GM18951 (cell line): ENCODE measurements around the gene NKD1.

Source experiments
- POLR2A ChIP-seq: IDR thresholded peaks from 4 replicates; pipeline ENCODE4 v1.6.1; 2011; ENCODE audit warnings: mild to moderate bottlenecking; ENCODE audit not compliant: insufficient read length, insufficient read depth; ENCODE audit errors: extremely low read depth
- in situ Hi-C: fragments of 300-500 bp; cut with MboI; formaldehyde crosslinking; loops from one replicate; pipeline ENCODE4 v1.12.0; 2022; ENCODE audit warnings: low sequenced_read_pairs, mixed read lengths, inconsistent platforms; ENCODE audit not compliant: unreplicated experiment

Gene NKD1

GRCh38 chr16:50602531-50603205 lies 54.5 kb downstream of the NKD1 start:
- no peak for TF ChIP-seq POLR2A
- in situ Hi-C loops: no loop called here

- TF ChIP-seq POLR2A: no peak
- in situ Hi-C loops: no loop called here
Measured at GRCh38 chr16:50603206-50604064, 55.2 kb downstream of the NKD1 start.

GRCh38 chr16:50604065-50604418 lies 55.8 kb downstream of the NKD1 start:
- TF ChIP-seq POLR2A: no peak

GRCh38 chr16:50604610-50605009 lies 56.4 kb downstream of the NKD1 start:
- TF ChIP-seq POLR2A: no peak
- in situ Hi-C loops: no loop called here

More at GRCh38 chr16:50604065-50604418, 55.8 kb downstream of the NKD1 start:
- in situ Hi-C loops: no loop called here

GRCh38 chr16:50605733-50606430 lies 57.7 kb downstream of the NKD1 start:
- in situ Hi-C loops: no loop called here
- no peak for TF ChIP-seq POLR2A

- TF ChIP-seq POLR2A: no peak
- in situ Hi-C loops: no loop called here
Measured at GRCh38 chr16:50606431-50607050, 58.3 kb downstream of the NKD1 start.

- TF ChIP-seq POLR2A: no peak
- in situ Hi-C loops: no loop called here
Measured at GRCh38 chr16:50607051-50607431, 58.8 kb downstream of the NKD1 start.

GRCh38 chr16:50607447-50607846 lies 59.3 kb downstream of the NKD1 start:
- TF ChIP-seq POLR2A: no peak
- in situ Hi-C loops: no loop called here

GRCh38 chr16:50607970-50608557 lies 59.9 kb downstream of the NKD1 start:
- in situ Hi-C loops: no loop called here
- TF ChIP-seq POLR2A: no peak

GRCh38 chr16:50609049-50609448 lies 60.9 kb downstream of the NKD1 start:
- TF ChIP-seq POLR2A: no peak
- in situ Hi-C loops: no loop called here

- in situ Hi-C loops: no loop called here
- no peak for TF ChIP-seq POLR2A
Measured at GRCh38 chr16:50609471-50609870, 61.3 kb downstream of the NKD1 start.

GRCh38 chr16:50610331-50611262 lies 62.4 kb downstream of the NKD1 start:
- in situ Hi-C loops: no loop called here
- no peak for TF ChIP-seq POLR2A

- in situ Hi-C loops: no loop called here
- no peak for TF ChIP-seq POLR2A
Measured at GRCh38 chr16:50611332-50611934, 63.2 kb downstream of the NKD1 start.
